Airway epithelial cell (primary cell): ENCODE data around the gene TAF1D. TPM values are rescaled to one million over a fixed set of nuclear protein-coding genes. Genes with fewer than 3 reads are reported as not detected.

Experiments used
- total RNA-seq: library from RNA; depleted of rRNA; stranded (reverse); fragments of >200 nt; gene quantifications from 2 replicates; pipeline ENCODE4 v1.2.3, GENCODE V29; 2015

Gene TAF1D, protein sequence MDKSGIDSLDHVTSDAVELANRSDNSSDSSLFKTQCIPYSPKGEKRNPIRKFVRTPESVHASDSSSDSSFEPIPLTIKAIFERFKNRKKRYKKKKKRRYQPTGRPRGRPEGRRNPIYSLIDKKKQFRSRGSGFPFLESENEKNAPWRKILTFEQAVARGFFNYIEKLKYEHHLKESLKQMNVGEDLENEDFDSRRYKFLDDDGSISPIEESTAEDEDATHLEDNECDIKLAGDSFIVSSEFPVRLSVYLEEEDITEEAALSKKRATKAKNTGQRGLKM
- total RNA-seq: 85.1 and 92.5 TPM in 2 replicates

DNA sequence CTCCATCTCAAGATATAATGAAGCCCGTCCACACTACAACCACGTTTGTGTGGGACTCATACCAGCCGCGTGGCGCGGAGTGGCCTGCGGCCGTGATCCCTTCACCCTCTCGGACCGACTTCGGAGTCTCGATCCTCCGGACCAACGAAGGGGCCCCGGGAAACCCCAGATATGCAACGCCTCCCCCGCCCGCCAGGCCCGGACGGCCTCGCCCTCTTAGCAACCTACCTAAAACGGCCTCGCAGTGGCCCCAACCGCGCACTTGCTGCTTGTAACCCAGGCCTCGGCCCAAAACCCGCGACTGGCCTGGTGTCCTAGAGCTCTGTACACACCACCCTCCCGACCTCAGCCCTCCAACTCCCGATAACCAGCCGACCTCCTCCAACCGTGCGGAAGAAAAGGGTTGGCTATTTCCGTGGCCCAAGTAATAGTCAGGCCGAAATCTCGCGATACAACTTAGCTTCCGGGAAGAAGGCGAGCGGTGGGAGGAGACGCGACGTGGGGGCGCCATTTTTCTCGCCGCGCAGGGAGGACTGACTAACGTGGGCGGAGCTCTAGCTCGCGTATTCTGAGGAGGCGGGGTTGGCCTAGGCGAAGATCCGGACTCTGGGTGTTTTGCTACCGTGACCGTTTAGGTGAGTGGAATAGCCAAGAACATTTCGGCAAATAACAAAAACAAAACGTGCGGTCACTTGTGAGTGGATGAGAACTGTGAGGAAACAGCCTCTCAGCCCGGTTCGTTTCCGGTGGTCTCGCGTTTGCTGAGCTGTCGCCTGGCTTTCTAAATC, at the start of gene TAF1D, which contains the start of gene C11orf54:
TSS of gene TAF1D (minus strand) at position 402 of the 788 bp plus-strand sequence. CDS start 2,191 bp downstream, outside the sequence.
TSS of gene C11orf54 (plus strand) at position 579 of the 788 bp plus-strand sequence. CDS start 5,722 bp downstream, outside the sequence.

DNA sequence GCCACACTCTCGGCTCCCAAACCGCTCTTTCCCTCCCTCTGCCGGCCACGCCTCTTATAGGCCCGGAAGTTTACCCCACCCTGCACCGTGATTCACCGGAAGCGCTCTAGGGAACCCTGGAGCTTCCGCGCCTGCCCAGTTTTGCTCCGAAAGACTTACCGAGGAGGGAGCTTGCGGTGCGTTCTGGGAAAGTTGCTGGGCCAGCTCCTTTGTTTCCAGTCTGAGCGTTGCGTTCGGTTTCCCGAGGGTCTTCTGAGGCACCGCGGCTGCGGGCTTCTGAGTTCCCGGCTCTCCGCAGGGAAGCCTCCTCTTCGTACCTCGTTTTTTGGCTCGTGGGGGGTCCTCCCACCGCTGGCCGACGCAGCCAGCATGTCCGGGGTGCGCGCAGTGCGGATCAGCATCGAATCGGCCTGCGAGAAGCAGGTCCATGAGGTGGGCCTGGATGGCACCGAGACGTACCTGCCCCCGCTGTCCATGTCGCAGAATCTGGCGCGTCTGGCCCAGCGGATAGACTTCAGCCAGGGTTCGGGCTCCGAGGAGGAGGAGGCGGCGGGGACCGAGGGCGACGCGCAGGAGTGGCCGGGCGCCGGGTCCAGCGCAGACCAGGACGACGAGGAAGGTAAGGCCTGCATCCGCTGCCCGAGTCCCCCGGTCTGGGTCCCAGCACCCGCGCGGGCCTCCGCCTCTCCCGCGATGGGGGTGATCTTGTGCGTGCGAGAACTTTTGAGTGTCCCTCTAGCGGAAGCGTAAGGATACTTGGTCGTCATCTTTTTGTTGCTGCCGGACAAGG, 43.0 kb upstream of the TAF1D start, which contains the start of gene MED17:
TSS of gene MED17 (plus strand) at position 138 of the 790 bp plus-strand sequence. CDS start at position 370, 232 bp downstream.

Other genes starting within 250 kb of the TAF1D start
- gene SMCO4, start 198.1 kb downstream of the TAF1D start, total RNA-seq: 4.0 and 6.6 TPM in 2 replicates
- 7.9 and 11.9 TPM in 2 replicates for gene CEP295, start 79.8 kb downstream of the TAF1D start, total RNA-seq
- gene C11orf54, start 177 bp upstream of the TAF1D start, total RNA-seq: 6.6 and 13.3 TPM in 2 replicates
- gene MED17, start 42.8 kb upstream of the TAF1D start, total RNA-seq: 22.1 and 27.5 TPM in 2 replicates
- 0.09 and 0.35 TPM in 2 replicates for gene VSTM5, start 109.1 kb upstream of the TAF1D start, total RNA-seq